ENCODE results near the gene TTN. TPM values are rescaled to one million over a fixed set of nuclear protein-coding genes. Genes with fewer than 3 reads are reported as not detected.

The TTN gene
- total RNA-seq, 1 donor from 2014 or later: under 0.01 TPM

DNA sequence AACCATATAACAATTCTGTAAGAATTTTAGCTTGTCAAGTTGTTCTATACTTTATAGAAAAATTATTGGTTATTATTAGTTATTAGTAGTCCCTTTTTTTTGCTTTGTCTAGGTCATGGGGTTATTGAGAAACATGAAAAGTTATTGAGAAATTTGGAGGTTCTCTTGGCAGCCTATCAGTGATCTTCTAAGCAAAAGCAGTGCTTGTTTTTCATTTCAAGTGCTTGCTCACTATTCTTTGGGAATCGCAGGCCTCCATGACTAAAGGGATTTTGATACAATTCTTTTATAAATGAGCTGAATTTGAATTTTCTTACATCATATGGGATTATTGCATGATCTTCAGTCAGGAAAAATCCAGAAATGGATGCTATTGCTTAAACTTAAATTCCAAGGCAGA lies 301.1 kb downstream of the TTN start:
- H3K36me3 ChIP-seq (ENCODE audit: control insufficient read depth, insufficient read depth, low read length): no peaks in the 10 kb centered on the region
- no peak for TF ChIP-seq CTCF (IDR thresholded peaks at IDR 0.05; ENCODE audit: insufficient read depth, low read length, poor library complexity, severe bottlenecking)
- H3K27me3 ChIP-seq (ENCODE audit: control insufficient read depth, insufficient read depth, low read length): no peaks in the 10 kb centered on the region
- no peak overlapping the region for H3K4me3 ChIP-seq (ENCODE audit: low read depth, low read length)
- no peak for DNase-seq (ENCODE audit: low read depth)

DNA sequence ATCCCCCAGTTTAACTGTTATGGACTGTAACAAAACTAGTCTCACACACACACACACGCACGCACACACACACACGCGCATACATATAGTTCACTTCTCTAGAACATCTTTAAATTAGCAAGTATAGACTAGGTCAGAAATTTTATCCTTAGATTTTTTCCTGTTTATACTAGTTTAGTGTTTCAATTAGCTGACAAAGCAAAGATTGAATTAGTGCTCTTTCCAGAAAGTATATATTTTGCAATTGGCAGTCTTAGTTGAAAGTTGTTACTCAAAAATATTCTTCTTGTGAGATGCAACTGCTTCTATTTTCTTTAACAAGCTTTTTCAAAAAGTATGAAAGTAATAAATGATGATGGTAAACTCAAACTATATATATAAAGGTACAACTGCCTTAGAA lies 304.5 kb downstream of the TTN start:
- DNase-seq (ENCODE audit: low read depth): no peak
- TF ChIP-seq CTCF (IDR thresholded peaks at IDR 0.05; ENCODE audit: insufficient read depth, low read length, poor library complexity, severe bottlenecking): no peak
- Histone ChIP-seq H3K4me3 (ENCODE audit: low read depth, low read length) (no peak overlapping the region), H3K36me3 (ENCODE audit: control insufficient read depth, insufficient read depth, low read length) (no peaks in the 10 kb centered on the region), H3K27me3 (ENCODE audit: control insufficient read depth, insufficient read depth, low read length) (no peaks in the 10 kb centered on the region)

- no peak for DNase-seq (ENCODE audit: low read depth)
- no peak overlapping the region for H3K4me3 ChIP-seq (ENCODE audit: low read depth, low read length)
- TF ChIP-seq CTCF (IDR thresholded peaks at IDR 0.05; ENCODE audit: insufficient read depth, low read length, poor library complexity, severe bottlenecking): no peak
- no peaks in the 10 kb centered on the region for H3K36me3 ChIP-seq (ENCODE audit: control insufficient read depth, insufficient read depth, low read length)
- no peaks in the 10 kb centered on the region for H3K27me3 ChIP-seq (ENCODE audit: control insufficient read depth, insufficient read depth, low read length)
Measured at GRCh38 chr2:178499640-178500039, 307.6 kb downstream of the TTN start.

DNA sequence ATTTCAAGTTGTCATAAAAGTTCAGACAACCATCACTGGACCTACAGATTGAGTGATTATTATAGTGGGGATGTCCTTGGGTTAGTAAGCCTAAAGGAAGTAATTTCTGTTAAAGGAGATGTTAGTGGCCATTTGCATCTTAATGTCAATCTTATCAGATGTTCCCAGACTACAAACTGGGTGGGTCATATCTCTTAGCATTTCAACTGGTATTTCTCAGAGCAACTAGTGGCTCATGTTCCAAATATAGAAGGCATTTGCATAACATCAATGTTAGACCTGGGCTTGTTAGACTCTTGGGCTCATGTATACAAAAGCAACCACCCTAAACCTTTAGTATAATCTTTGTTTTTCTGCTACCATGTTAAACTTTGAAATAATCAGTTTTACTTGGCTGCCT lies 309.1 kb downstream of the TTN start:
- Histone ChIP-seq H3K27me3 (ENCODE audit: control insufficient read depth, insufficient read depth, low read length) (no peaks in the 10 kb centered on the region), H3K4me3 (ENCODE audit: low read depth, low read length) (no peak overlapping the region), H3K36me3 (ENCODE audit: control insufficient read depth, insufficient read depth, low read length) (no peaks in the 10 kb centered on the region)
- DNase-seq (ENCODE audit: low read depth): no peak
- TF ChIP-seq CTCF (IDR thresholded peaks at IDR 0.05; ENCODE audit: insufficient read depth, low read length, poor library complexity, severe bottlenecking): no peak

GRCh38 chr2:178496049-178496448 lies 311.2 kb downstream of the TTN start:
- Histone ChIP-seq H3K36me3 (ENCODE audit: control insufficient read depth, insufficient read depth, low read length) (no peaks in the 10 kb centered on the region), H3K4me3 (ENCODE audit: low read depth, low read length) (no peak overlapping the region), H3K27me3 (ENCODE audit: control insufficient read depth, insufficient read depth, low read length) (no peaks in the 10 kb centered on the region)
- no peak for TF ChIP-seq CTCF (IDR thresholded peaks at IDR 0.05; ENCODE audit: insufficient read depth, low read length, poor library complexity, severe bottlenecking)
- DNase-seq (ENCODE audit: low read depth): no peak

- Histone ChIP-seq H3K36me3 (ENCODE audit: control insufficient read depth, insufficient read depth, low read length) (no peaks in the 10 kb centered on the region), H3K27me3 (ENCODE audit: control insufficient read depth, insufficient read depth, low read length) (no peaks in the 10 kb centered on the region), H3K4me3 (ENCODE audit: low read depth, low read length) (no peak overlapping the region)
- DNase-seq (ENCODE audit: low read depth): no peak
- no peak for TF ChIP-seq CTCF (IDR thresholded peaks at IDR 0.05; ENCODE audit: insufficient read depth, low read length, poor library complexity, severe bottlenecking)
Measured at GRCh38 chr2:178491612-178492011, 315.6 kb downstream of the TTN start.

Data from kidney epithelial cell (primary cell).